Stomach (tissue), 4 donors: ENCODE results near the gene GGTA1.

ENCODE experiments used
- EP300 ChIP-seq: sonication (generic); formaldehyde crosslinking; IDR thresholded peaks from one replicate; pipeline ENCODE4 v1.6.1; 2017; ENCODE audit warnings: antibody characterized with exemption
- POLR2AphosphoS5 ChIP-seq, 3 donors: sonication (generic); formaldehyde crosslinking; IDR thresholded peaks; one replicate each; pipeline ENCODE4 v1.6.1; 2016; ENCODE audit warnings: antibody characterized with exemption in 3 of 3
- TF ChIP-seq, protein P1 (sequence below), 7 experiments: fragments of 450-650 bp in 4 of 7; fragments of 200-600 bp in 3 of 7; sonication (generic) in 3 of 7; IDR thresholded peaks; one replicate each; pipeline ENCODE4 v1.5.1; 2016 to 2019; ENCODE audit warnings: antibody characterized with exemption in 7 of 7, control low read depth in 2 of 7, mild to moderate bottlenecking in 1 of 7

DNA sequence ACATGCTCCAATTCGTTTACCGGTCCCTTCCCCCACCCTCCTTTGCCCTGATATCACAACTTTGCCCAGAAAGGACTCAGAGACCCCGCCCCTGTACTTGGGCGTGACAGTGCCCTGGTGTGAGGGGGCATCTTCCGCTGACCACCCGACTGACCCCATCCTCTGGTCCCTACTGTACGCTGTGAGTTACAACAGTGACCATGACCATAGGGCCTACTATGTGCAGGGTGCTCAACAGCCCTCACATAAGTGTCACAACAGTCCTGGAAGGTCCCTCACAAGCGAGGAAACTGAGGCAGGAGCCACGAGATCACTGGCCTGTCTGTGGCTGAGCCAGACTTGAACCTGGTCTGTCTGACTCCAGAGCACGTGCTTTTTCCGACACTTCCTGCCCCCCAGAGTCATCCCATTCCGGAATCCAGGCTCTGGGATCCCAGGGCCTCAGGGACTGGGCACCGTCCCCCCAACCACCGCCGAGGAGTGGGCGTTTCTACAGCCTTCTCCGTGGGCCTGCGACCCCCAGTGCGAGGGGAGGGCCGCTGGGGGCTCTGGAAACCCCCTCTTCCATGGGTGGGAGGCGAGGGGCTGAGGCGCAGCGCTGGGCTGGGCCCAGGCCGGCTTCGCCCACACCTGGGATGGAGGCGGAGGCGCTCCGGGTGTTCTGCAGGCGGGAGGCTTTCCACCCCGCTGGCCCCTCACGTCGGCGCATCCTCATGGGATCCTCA lies 45.7 kb upstream of the GGTA1 start:
- TF ChIP-seq, protein P1, sequence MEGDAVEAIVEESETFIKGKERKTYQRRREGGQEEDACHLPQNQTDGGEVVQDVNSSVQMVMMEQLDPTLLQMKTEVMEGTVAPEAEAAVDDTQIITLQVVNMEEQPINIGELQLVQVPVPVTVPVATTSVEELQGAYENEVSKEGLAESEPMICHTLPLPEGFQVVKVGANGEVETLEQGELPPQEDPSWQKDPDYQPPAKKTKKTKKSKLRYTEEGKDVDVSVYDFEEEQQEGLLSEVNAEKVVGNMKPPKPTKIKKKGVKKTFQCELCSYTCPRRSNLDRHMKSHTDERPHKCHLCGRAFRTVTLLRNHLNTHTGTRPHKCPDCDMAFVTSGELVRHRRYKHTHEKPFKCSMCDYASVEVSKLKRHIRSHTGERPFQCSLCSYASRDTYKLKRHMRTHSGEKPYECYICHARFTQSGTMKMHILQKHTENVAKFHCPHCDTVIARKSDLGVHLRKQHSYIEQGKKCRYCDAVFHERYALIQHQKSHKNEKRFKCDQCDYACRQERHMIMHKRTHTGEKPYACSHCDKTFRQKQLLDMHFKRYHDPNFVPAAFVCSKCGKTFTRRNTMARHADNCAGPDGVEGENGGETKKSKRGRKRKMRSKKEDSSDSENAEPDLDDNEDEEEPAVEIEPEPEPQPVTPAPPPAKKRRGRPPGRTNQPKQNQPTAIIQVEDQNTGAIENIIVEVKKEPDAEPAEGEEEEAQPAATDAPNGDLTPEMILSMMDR (IDR thresholded peaks at IDR 0.05), result no peak
- TF ChIP-seq EP300, result no peak
- no peak for TF ChIP-seq POLR2AphosphoS5 (IDR thresholded peaks at IDR 0.05)
